HG02840 (cell line): ENCODE results near the gene TMEM208.

ENCODE experiments used
- ATAC-seq: cut with Tn5 transposase; IDR thresholded peaks from one replicate; pipeline ENCODE4 v1.9.1; 2021; ENCODE audit warnings: mild to moderate bottlenecking, moderate library complexity, moderate number of reproducible peaks; ENCODE audit not compliant: unreplicated experiment, low FRiP score

Gene TMEM208

GRCh38 chr16:67207249-67208091, 19.5 kb upstream of the TMEM208 start:
- ATAC-seq, result no peak

GRCh38 chr16:67208154-67208896, 18.6 kb upstream of the TMEM208 start:
- ATAC-seq, result no peak

- no peak for ATAC-seq
These were observed 17.4 kb upstream of the TMEM208 start for GRCh38 chr16:67209565-67209964.

- ATAC-seq, result no peak
These were observed 16.6 kb upstream of the TMEM208 start for GRCh38 chr16:67210069-67210937.

GRCh38 chr16:67211674-67212073, 15.3 kb upstream of the TMEM208 start:
- ATAC-seq, result no peak

- no peak for ATAC-seq
These were observed 14.2 kb upstream of the TMEM208 start for GRCh38 chr16:67212766-67213165.

GRCh38 chr16:67213197-67214019, 13.5 kb upstream of the TMEM208 start:
- no peak for ATAC-seq

GRCh38 chr16:67215706-67216105, 11.2 kb upstream of the TMEM208 start:
- ATAC-seq, result no peak

GRCh38 chr16:67216612-67217490, 10.1 kb upstream of the TMEM208 start:
- ATAC-seq, result no peak

- ATAC-seq, result no peak
These were observed 2.9 kb upstream of the TMEM208 start for GRCh38 chr16:67223992-67224391.

GRCh38 chr16:67226295-67226803, 581 bp upstream of the TMEM208 start:
- ATAC-seq, result no peak

GRCh38 chr16:67227567-67227921, 614 bp downstream of the TMEM208 start:
- ATAC-seq, result no peak

GRCh38 chr16:67228034-67228785, 1.3 kb downstream of the TMEM208 start:
- ATAC-seq, result no peak

GRCh38 chr16:67228905-67229304, 2.0 kb downstream of the TMEM208 start:
- no peak for ATAC-seq

- no peak for ATAC-seq
These were observed 3.2 kb downstream of the TMEM208 start for GRCh38 chr16:67229906-67230808.

GRCh38 chr16:67230809-67231660, 4.1 kb downstream of the TMEM208 start:
- no peak for ATAC-seq
